SK-N-SH (cell line): ENCODE data around the gene SMARCA4. TPM values are rescaled to one million over a fixed set of nuclear protein-coding genes. Genes with fewer than 3 reads are reported as not detected.

Source experiments
- CTCF ChIA-PET: fragments of 300-600, 350-600 bp; formaldehyde crosslinking; extraction: SDS; loops from one replicate; lab custom pipeline; 2021; lab: Yijun Ruan, JAX
- POLR2A ChIA-PET: fragments of 350-600 bp; sonication (Branson Sonifier 250); formaldehyde crosslinking; extraction: SDS; loops from one replicate; lab custom pipeline; 2020; ENCODE audit warnings: antibody characterized with exemption, inconsistent platforms; lab: Yijun Ruan, JAX
- DNase-seq: peaks from one replicate; pipeline ENCODE4 v3.0.0; 2012
- H2AFZ ChIP-seq: fragments of 200-600 bp; sonication (generic); 2 replicates; pipeline ENCODE4 v1.8.1; 2016; ENCODE audit warnings: antibody characterized with exemption, mild to moderate bottlenecking, low read depth
- H3F3A ChIP-seq: fragments of 200-600 bp; sonication (generic); replicated peaks from 2 replicates; pipeline ENCODE3; 2016; ENCODE audit warnings: antibody characterized with exemption, mild to moderate bottlenecking; ENCODE audit not compliant: insufficient read depth
- H3K27ac ChIP-seq, 2 experiments: fragments of 200-500 bp in 1 of 2; fragments of 200-600 bp in 1 of 2; sonication (Bioruptor generic) in 1 of 2; sonication (generic), shearing (Covaris generic) in 1 of 2; 2 replicates each; pipeline versions ENCODE4 v1.5.1 to v1.6.1; 2014 to 2016; ENCODE audit warnings: low read depth in 2 of 2, inconsistent platforms in 1 of 2, low read length in 1 of 2, mild to moderate bottlenecking in 1 of 2, mixed read lengths in 1 of 2
- H3K27me3 ChIP-seq: fragments of 200-600 bp; sonication (generic), shearing (Covaris generic); 2 replicates; pipeline ENCODE4 v1.6.1; 2016; ENCODE audit warnings: mixed run types; ENCODE audit not compliant: insufficient read depth
- H3K36me3 ChIP-seq, 2 experiments: fragments of 200-500 bp in 1 of 2; fragments of 200-600 bp in 1 of 2; sonication (Bioruptor generic) in 1 of 2; sonication (generic) in 1 of 2; replicated peaks in 1 of 2; 2 replicates each; pipeline versions ENCODE3 to v1.5.1; 2014 to 2016; ENCODE audit warnings: low read length in 1 of 2, mild to moderate bottlenecking in 1 of 2; ENCODE audit not compliant: insufficient read depth in 2 of 2, control insufficient read depth in 1 of 2
- H3K4me1 ChIP-seq, 2 experiments: fragments of 200-500 bp in 1 of 2; fragments of 200-600 bp in 1 of 2; sonication (Bioruptor generic) in 1 of 2; sonication (generic), shearing (Covaris generic) in 1 of 2; 2 replicates each; pipeline versions ENCODE4 v1.5.1 to v1.6.1; 2014 to 2016; ENCODE audit warnings: low read depth in 1 of 2, low read length in 1 of 2, mixed run types in 1 of 2; ENCODE audit not compliant: insufficient read depth in 2 of 2, control insufficient read depth in 1 of 2
- H3K4me2 ChIP-seq: fragments of 200-600 bp; sonication (generic), shearing (Covaris generic); 2 replicates; pipeline ENCODE4 v1.6.1; 2017; ENCODE audit warnings: mixed run types
- H3K4me3 ChIP-seq, 2 experiments: fragments of 200-500 bp in 1 of 2; fragments of 200-600 bp in 1 of 2; sonication (Bioruptor generic) in 1 of 2; sonication (generic), shearing (Covaris generic) in 1 of 2; 2 replicates each; pipeline versions ENCODE4 v1.5.1 to v1.8.1; 2014 to 2016; ENCODE audit warnings: low read depth in 2 of 2, inconsistent platforms in 1 of 2, low read length in 1 of 2, mild to moderate bottlenecking in 1 of 2, mixed read lengths in 1 of 2, moderate library complexity in 1 of 2
- H3K79me2 ChIP-seq: fragments of 200-600 bp; sonication (generic); 2 replicates; pipeline ENCODE4 v1.8.1; 2017; ENCODE audit warnings: mild to moderate bottlenecking; ENCODE audit not compliant: insufficient read depth
- H3K9ac ChIP-seq: fragments of 200-600 bp; sonication (generic); 2 replicates; pipeline ENCODE4 v1.6.1; 2017; ENCODE audit warnings: mixed run types
- H3K9me2 ChIP-seq: fragments of 200-600 bp; sonication (generic); 2 replicates; pipeline ENCODE4 v1.6.1; 2017; ENCODE audit warnings: mixed run types
- H3K9me3 ChIP-seq: fragments of 200-600 bp; sonication (generic); 2 replicates; pipeline ENCODE4 v1.6.1; 2017; ENCODE audit warnings: mixed run types, mild to moderate bottlenecking, moderate library complexity
- H4K20me1 ChIP-seq: fragments of 200-600 bp; sonication (generic); 2 replicates; pipeline ENCODE4 v1.6.1; 2017; ENCODE audit warnings: mild to moderate bottlenecking, mixed run types; ENCODE audit not compliant: insufficient read depth
- ELF1 ChIP-seq: IDR thresholded peaks from 2 replicates; pipeline ENCODE4 v1.4.0; 2012
- MXI1 ChIP-seq: IDR thresholded peaks from 2 replicates; pipeline ENCODE4 v1.6.1; 2012; ENCODE audit warnings: mild to moderate bottlenecking, low read depth, low read length, improper control_type of control experiment
- NFIC ChIP-seq: IDR thresholded peaks from 2 replicates; pipeline ENCODE4 v1.4.0; 2012; ENCODE audit warnings: borderline replicate concordance
- POLR2AphosphoS5 ChIP-seq: IDR thresholded peaks from 2 replicates; pipeline ENCODE4 v1.6.1; 2012; ENCODE audit warnings: low read depth, low read length
- RCOR1 ChIP-seq: fragments of 150-350 bp; IDR thresholded peaks from 2 replicates; pipeline ENCODE4 v1.6.1; 2017; ENCODE audit warnings: antibody characterized with exemption, low read length
- REST ChIP-seq: IDR thresholded peaks from 2 replicates; pipeline ENCODE4 v1.6.1; 2012; ENCODE audit warnings: mild to moderate bottlenecking, low read depth, low read length, moderate library complexity
- RFX5 ChIP-seq: IDR thresholded peaks from 2 replicates; pipeline ENCODE4 v1.6.1; 2012; ENCODE audit warnings: mild to moderate bottlenecking, improper control_type of control experiment, low read length
- RXRA ChIP-seq: IDR thresholded peaks from 2 replicates; pipeline ENCODE4 v1.4.0; 2012; ENCODE audit warnings: low read depth, mild to moderate bottlenecking, borderline replicate concordance
- ZBTB33 ChIP-seq: IDR thresholded peaks from 2 replicates; pipeline ENCODE4 v1.4.0; 2012; ENCODE audit warnings: low read depth, borderline replicate concordance
- WGBS: methylation state at CpG from one replicate; pipeline ENCODE4 v1.1.6; 2017; ENCODE audit warnings: low lambda C conversion rate; 5-methylcytosine and 5-hydroxymethylcytosine counted together
- polyA plus RNA-seq, 3 experiments: library from polyadenylated mRNA; depleted of rRNA; stranded (reverse); fragments of >200 nt; gene quantifications; 2 replicates each; pipeline ENCODE4 v1.2.3, GENCODE V29; 2012
- TF ChIP-seq, protein P1 (sequence below): IDR thresholded peaks from 2 replicates; pipeline ENCODE4 v1.4.0; 2012; ENCODE audit warnings: low read depth
- TF ChIP-seq, protein P2 (sequence below): IDR thresholded peaks from 2 replicates; pipeline ENCODE4 v1.4.0; 2012; ENCODE audit warnings: low read depth, borderline replicate concordance

Gene SMARCA4
- polyA plus RNA-seq, 1 of the 3 experiments (the other 2 are of a cell fraction), result 90.7 TPM

DNA sequence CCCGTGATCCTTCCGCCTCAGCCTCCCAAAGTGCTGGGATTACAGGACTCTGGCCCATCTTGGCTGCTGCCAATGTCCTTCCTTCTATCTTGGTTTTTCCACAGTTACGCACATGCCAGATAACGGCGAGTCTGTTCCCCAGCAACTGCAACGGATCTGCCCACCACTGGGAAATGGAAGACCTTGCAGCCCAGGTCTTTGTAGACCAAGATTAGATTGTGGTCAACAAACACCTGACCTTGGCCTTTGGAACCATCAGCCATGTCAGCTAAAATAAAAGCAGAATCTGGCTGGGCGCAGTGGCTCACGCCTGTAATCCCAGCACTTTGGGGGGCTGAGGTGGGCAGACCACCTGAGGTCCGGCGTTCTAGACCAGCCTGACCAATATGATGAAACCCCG is 118.1 kb downstream of the SMARCA4 start:
- Histone ChIP-seq H3K36me3 (no peaks in the 10 kb centered on the region), H3K4me3 (no peak overlapping the region), H3K4me1 (peaks cover 0 to 2% of the 10 kb centered on the region in 2 experiments; a peak in 1 of 4 replicates), H4K20me1 (no peaks in the 10 kb centered on the region), H3K79me2 (no peaks in the 10 kb centered on the region), H3K4me2 (no peak overlapping the region), H3K9me2 (no peaks in the 10 kb centered on the region), H3K27ac (no peak overlapping the region), H2AFZ (no peak overlapping the region), H3K9me3 (no peaks in the 10 kb centered on the region), H3K9ac (no peak overlapping the region), H3K27me3 (no peaks in the 10 kb centered on the region), H3F3A (peaks cover 4% of the 10 kb centered on the region)
- ChIA-PET CTCF (no interaction called here), POLR2A (no interaction called here)
- 92% methylated on average over 11 of the region's 11 CpGs for WGBS
- TF ChIP-seq POLR2AphosphoS5, result no peak
- no peak for TF ChIP-seq ZBTB33
- TF ChIP-seq RFX5, result no peak
- TF ChIP-seq MXI1, result no peak
- no peak for TF ChIP-seq NFIC
- TF ChIP-seq RCOR1, result no peak
- TF ChIP-seq, protein P1, sequence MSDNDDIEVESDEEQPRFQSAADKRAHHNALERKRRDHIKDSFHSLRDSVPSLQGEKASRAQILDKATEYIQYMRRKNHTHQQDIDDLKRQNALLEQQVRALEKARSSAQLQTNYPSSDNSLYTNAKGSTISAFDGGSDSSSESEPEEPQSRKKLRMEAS, result no peak
- DNase-seq, result no peak

DNA sequence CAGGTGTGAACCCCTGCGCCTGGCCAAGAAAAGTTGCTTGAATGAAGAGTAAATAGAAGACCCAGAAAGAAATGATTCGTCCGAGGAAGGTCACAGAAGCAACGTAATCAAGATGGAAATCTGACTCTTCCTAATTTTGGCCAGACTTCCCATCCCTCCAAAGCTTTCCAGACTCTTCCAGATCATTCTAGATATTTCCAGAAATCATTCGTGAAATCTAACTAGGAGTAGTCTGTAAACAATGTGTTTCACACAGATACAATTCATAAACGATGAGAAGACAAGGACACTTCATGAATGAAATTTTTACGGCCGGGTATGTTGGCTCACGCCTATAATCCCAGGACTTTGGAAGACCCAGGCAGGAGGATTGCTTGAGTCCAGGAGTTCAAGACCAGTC is 119.2 kb downstream of the SMARCA4 start:
- Histone ChIP-seq H3K9ac (no peak overlapping the region), H4K20me1 (no peaks in the 10 kb centered on the region), H3K79me2 (no peaks in the 10 kb centered on the region), H3K4me2 (no peak overlapping the region), H3K9me3 (no peaks in the 10 kb centered on the region), H2AFZ (no peak overlapping the region), H3K27ac (no peak overlapping the region), H3K36me3 (no peaks in the 10 kb centered on the region), H3K27me3 (no peaks in the 10 kb centered on the region), H3F3A (peaks cover 5% of the 10 kb centered on the region), H3K9me2 (no peaks in the 10 kb centered on the region), H3K4me1 (peaks cover 4% of the 10 kb centered on the region in 2 experiments; a peak in 1 of 4 replicates), H3K4me3 (no peak overlapping the region)
- CTCF ChIA-PET, result interaction anchor here (1.0 kb wide), 1 partner anchor 9 kb away, joined by 3 read pairs; the partner anchor contains the start of gene LDLR
- POLR2A ChIA-PET, result no interaction called here
- no peak for DNase-seq
- WGBS, result 91% methylated on average over 9 of the region's 9 CpGs
- TF ChIP-seq RCOR1 (no peak), REST (no peak), NFIC (no peak), RXRA (no peak), ELF1 (no peak)
- TF ChIP-seq, protein P2, sequence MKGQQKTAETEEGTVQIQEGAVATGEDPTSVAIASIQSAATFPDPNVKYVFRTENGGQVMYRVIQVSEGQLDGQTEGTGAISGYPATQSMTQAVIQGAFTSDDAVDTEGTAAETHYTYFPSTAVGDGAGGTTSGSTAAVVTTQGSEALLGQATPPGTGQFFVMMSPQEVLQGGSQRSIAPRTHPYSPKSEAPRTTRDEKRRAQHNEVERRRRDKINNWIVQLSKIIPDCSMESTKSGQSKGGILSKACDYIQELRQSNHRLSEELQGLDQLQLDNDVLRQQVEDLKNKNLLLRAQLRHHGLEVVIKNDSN, result no peak
